ENCODE measurements around the gene MS4A2.
"Not testable (repeated sequence)": the region's sequence is repeated elsewhere in the genome, so short reads cannot be mapped to it uniquely, and the experiment has no call there.

Gene MS4A2

GRCh38 chr11:60100516-60100915 is 12.1 kb downstream of the MS4A2 start:
- no peak for DNase-seq (ENCODE audit: low read depth in 4 of 4, low spot score in 1 of 4)

- not testable (repeated sequence) for DNase-seq (ENCODE audit: low read depth in 4 of 4, low spot score in 1 of 4)
These were observed 12.9 kb downstream of the MS4A2 start for GRCh38 chr11:60101368-60101767.

DNA sequence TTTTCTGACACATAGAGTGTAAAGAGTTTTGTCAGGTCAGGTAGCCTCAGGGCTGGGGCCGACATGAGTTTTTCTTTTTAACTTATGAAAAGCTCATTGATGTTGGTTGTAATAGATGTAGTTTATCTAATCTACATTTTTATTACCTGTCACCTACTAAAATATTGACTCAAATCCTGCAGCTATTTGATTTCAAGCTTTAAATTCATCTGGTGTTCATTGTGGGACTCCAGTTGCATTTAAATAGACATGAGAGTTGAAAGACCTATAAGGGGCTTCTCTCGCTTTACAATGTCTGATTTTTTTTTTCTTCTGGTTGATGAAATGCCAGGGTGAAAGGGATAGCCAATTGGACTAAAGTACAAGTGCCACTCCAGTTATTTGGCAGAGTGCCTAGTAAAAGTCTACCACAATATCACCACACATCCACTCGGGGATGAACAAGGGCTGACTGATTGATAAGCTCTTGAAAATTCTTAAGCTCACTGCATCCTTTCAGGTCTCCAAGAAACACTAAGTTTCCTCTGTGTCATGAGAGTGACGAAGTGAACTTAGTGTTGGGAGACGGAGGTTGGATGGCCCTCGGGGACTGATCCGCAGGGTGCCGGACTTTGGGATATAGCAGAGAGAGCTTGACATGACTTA is 16.1 kb downstream of the MS4A2 start:
- DNase-seq (ENCODE audit: low read depth in 4 of 4, low spot score in 1 of 4), result not testable (repeated sequence)

GRCh38 chr11:60108631-60109030 is 20.2 kb downstream of the MS4A2 start:
- DNase-seq (ENCODE audit: low read depth in 4 of 4, low spot score in 1 of 4), result not testable (repeated sequence)

DNA sequence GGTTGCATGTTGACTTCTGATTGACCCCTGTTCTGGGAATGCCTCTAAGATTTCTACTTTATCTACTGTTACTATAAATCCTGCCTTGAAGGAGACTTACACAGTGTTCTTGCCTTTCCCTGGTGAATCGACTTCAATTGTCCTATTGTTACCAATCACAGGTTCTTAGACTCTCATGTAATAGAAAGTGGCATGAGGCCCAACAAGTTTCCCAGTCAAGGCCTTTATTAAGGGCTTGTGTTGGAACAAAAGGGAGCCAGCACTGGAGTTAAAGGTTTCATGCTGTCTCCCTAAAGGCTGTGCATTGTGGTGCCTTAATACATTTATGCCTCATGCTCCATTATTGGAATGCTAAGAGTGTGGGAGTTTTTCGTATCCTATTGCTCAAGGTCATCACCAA is 23.3 kb downstream of the MS4A2 start:
- DNase-seq (ENCODE audit: low read depth in 4 of 4, low spot score in 1 of 4), result no peak

DNA sequence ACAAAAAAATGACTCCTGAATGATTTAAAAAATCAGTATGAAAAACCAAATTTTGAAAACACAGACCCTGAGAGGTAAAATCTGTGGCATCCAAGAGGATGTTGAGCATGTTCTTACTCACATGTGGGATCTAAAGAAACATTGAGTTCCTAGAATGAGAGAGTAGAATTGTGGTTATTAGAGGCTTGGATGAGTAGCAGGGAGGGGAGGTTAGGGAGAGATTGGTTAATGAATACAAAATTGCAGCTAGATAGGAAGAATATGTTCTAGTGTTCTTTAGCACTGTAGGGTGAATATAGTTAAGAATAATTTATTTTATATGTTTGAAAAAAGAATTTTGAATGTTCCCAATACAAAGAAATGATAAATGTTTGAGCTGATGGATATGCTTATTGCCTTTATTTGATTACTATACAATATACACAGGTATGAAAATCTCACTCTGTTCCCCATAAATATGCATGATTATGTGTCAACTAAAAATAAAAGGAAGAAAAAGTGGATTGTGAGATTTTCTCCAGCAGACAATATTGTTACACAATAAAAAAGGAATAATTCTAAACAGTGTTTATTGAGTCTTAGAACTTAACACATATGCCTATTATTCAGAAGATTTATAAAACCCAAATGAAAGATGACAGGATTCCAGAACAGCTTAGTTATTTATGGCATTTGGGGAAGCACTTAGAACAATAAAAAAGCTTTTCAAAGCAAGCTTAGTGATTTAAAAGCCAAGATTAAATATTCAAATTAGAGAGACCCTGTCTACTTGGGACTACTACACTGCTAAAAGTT is 28.7 kb downstream of the MS4A2 start:
- DNase-seq (ENCODE audit: low read depth in 4 of 4, low spot score in 1 of 4), result no peak

DNA sequence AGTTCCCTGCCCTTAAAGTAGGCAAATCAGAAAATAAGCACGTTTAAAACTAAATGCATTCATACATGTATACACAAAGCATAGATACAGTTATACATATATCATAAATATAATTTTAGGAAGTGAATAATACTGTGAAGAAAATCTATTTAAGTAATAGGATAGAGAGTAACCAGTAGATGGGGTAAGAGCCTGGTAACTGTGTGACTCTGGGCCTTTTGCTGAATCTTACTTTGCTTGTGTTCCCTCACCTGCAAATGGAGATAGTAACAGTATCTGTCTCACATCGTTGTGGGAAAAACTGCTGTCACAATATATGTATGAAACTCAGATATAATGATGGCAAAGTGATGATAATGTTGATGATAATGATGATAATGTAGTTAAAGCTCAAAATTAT is 29.9 kb downstream of the MS4A2 start:
- DNase-seq (ENCODE audit: low read depth in 4 of 4, low spot score in 1 of 4), result no peak

- no peak for DNase-seq (ENCODE audit: low read depth in 4 of 4, low spot score in 1 of 4)
These were observed 31.2 kb downstream of the MS4A2 start for GRCh38 chr11:60119710-60120109.

- DNase-seq (ENCODE audit: low read depth in 4 of 4, low spot score in 1 of 4), result no peak
These were observed 32.8 kb downstream of the MS4A2 start for GRCh38 chr11:60121264-60121663.

DNA sequence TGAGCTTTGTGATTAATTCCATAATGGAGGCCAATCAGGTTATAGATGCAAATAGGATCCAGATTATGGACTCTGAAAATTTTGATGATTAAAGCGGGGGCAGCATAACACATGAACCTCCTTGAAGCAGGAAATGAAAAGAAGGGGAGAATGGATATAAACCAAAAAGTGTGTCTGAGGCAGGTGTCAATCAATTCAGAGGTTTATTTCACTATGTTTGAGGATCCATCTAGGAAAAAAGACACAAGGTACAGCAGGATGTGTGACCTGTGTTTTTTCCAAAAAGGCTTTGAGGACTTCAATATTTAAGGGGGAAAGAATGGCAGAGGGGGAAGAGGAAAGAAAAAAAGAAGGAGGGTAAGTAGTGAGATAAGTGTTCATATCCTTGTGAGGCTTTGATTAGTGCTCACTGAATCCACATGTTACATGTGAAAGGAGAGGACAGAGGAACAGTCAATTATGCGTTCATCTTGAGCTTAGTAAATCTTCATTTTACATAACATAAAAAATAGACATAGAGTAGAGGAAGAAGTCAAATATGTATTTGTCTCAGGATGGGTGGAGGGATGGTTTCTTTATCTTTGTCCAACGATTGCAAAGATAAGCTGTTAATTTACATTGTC is 34.1 kb downstream of the MS4A2 start:
- no peak for DNase-seq (ENCODE audit: low read depth in 4 of 4, low spot score in 1 of 4)

DNA sequence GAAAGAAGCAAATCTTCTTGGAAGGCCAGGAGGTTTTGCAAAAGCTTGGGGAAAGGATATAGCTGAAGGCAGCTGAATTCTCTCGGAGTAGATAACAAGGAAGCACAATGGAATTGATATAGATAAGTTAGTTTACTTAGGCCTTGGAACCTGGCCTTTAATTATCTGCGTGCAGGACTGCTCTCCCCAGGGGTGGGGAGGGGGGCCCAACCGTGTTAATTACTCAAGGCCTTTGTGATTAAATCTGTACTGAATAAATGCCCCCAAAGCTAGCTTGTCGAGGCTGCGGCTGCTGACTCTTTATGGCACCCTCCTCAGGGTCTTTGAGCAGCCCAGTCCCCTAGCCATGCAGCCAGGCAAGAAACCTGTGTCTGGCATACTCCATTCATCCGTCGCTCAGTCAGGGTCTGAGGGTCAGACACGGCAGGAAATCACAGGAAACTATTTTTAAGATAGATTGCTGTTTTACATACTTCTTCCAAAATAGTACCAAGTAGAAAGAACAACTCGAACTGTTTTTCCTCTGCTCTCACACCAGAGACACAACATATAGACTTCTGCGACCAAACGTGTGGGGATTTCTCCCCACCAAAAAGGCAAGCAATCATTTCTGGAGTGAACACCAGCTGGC is 36.5 kb downstream of the MS4A2 start:
- DNase-seq (ENCODE audit: low read depth in 4 of 4, low spot score in 1 of 4), result no peak

GRCh38 chr11:60125956-60126585 is 37.6 kb downstream of the MS4A2 start:
- DNase-seq (ENCODE audit: low read depth in 4 of 4, low spot score in 1 of 4), result no peak

DNA sequence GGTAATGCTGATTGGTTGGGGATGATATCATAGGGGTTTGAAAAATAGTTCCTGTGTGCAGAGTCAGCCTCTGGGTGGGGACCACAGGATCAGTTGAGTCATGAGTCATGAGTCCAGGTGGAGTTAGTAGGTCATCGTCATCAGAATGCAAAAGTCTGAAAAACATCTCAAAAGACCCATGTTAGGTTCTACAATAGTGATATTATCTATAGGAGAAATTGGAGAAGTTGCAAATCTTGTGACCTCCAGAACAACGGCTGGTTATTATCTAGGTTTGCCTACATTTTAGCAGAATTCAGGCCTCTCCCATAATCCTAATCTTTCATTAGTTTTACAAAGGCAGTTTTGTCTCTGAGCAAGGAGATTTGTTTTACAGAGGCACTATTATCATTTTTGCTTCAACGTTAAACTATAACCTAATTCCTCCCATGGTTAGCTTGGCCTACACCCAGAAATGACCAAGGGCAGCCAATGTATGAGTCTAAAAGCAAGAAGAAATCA is 38.9 kb downstream of the MS4A2 start:
- no peak for DNase-seq (ENCODE audit: low read depth in 4 of 4, low spot score in 1 of 4)

DNA sequence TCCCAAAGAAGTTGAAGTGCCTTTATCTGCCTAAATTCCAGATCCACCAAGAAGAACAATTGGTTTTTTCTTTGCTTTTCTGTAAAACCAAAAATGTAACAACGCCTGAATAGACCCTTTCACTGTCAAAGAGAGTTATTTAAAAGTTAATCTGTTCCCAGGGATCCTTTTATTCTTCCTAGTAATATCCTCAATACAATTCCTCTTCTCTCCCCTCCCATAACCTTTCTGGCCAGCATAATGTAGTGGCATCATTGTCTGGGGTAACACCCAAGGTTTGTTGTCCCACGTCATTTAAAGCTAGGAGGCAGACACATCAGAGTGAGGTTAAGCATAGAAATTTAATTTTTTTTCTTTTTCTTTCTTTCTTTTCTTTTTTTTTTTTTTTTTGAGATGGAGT is 39.9 kb downstream of the MS4A2 start:
- DNase-seq (ENCODE audit: low read depth in 4 of 4, low spot score in 1 of 4), result no peak

- not testable (repeated sequence) for DNase-seq (ENCODE audit: low read depth in 4 of 4, low spot score in 1 of 4)
These were observed 40.4 kb downstream of the MS4A2 start for GRCh38 chr11:60128866-60129265.

DNA sequence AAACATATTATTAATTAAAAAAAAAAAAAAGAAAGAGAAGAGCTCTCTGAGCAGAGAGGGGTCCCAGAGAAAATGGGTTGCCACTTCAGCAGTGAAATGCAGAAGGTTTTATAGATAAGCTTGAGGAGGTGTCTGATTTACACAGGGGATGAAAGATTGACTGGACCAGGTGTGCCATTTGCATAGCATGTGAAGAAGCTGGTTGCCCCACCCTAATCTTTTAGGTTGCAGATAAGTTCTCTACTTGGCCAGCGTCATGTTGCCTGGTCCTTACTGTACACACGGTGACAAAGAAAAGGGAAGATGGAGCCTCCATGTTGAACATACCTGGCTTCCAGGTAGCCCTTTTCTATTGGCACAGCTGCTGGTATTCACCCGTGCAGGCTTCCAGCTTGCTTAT is 41.4 kb downstream of the MS4A2 start:
- DNase-seq (ENCODE audit: low read depth in 4 of 4, low spot score in 1 of 4), result no peak

- DNase-seq (ENCODE audit: low read depth in 4 of 4, low spot score in 1 of 4), result no peak
These were observed 42.0 kb downstream of the MS4A2 start for GRCh38 chr11:60130496-60130895.

GRCh38 chr11:60131912-60132311 is 43.4 kb downstream of the MS4A2 start:
- no peak for DNase-seq (ENCODE audit: low read depth in 4 of 4, low spot score in 1 of 4)

DNA sequence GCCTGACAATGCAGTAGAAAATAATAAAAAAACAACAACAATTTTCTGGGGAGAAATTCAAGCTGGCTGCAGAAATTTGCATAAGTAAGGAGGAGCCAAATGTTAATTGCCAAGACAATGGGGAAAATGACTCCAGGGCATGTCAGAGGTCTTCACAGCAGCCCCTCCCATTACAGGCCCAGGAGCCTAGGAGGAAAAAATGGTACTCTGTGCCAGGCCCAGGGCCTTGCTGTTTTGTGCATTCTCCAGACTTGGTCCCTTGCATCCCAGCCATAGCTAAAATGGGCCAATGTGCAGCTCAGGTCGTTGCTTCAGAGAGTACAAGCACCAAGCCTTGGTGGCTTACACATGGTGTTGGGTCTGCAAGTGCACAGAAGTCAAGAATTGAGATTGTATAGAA is 45.5 kb downstream of the MS4A2 start:
- DNase-seq (ENCODE audit: low read depth in 4 of 4, low spot score in 1 of 4), result no peak

DNA sequence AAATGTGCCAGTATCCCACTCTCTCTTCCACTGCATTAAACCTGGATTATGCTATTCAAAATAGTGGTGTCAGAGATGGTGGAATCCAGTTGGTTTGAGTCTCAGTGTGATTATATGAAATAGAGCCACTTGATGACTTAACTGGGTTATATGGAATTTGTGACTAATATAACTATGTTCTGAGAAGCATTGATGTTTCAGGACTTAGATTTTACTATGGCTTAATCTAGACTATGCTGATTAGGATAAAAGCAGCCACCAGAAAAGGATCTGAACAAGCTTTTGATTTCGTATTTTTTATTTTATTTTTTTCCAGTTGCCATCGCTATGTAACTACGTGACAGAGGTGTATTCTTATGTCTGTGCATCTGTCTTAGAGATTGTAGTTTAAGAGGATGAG is 55.3 kb downstream of the MS4A2 start:
- DNase-seq (ENCODE audit: low read depth in 4 of 4, low spot score in 1 of 4), result no peak

DNA sequence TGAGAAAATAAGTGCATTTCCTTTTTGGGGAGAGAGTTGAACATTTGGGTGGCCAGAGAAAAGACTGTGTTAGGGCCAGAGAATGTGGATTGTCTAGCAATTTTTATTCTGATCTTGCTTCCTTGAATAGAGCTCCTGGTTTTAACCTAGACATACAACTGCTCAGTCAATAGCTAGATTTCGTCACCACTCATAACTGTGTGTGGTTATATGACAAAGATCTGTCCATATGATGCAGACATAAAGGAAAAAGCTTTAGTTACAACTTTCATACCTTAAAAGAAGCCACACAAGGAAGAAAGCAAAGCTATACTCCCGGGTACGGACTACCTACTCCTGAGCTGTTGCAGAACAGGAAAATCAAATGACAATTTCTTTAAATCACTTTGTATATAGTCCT is 57.2 kb downstream of the MS4A2 start:
- no peak for DNase-seq (ENCODE audit: low read depth in 4 of 4, low spot score in 1 of 4)

All from stimulated activated CD4-positive, alpha-beta T cell treated with anti-CD3 and anti-CD28 coated beads, Interleukin-1b, Interleukin-23, amount 100 ng/mL, for 24 hours (primary cell).